HG03457 (cell line): ENCODE data around the gene KLHL35.
"Not testable (repeated sequence)": the region's sequence is repeated elsewhere in the genome, so short reads cannot be mapped to it uniquely, and the experiment has no call there.

Experiments used
- ATAC-seq: cut with Tn5 transposase; IDR thresholded peaks from one replicate; pipeline ENCODE4 v1.9.1; 2021; ENCODE audit warnings: moderate number of reproducible peaks; ENCODE audit not compliant: unreplicated experiment

The KLHL35 gene

GRCh38 chr11:75426720-75427086, 6.3 kb downstream of the KLHL35 start:
- ATAC-seq, result no peak

GRCh38 chr11:75425422-75425821, 7.6 kb downstream of the KLHL35 start:
- no peak for ATAC-seq

- no peak for ATAC-seq
Measured at GRCh38 chr11:75424396-75424795, 8.6 kb downstream of the KLHL35 start.

GRCh38 chr11:75423721-75424120, 9.3 kb downstream of the KLHL35 start:
- no peak for ATAC-seq

- ATAC-seq, result no peak
Measured at GRCh38 chr11:75422248-75423231, 10.5 kb downstream of the KLHL35 start.

GRCh38 chr11:75421902-75422247, 11.1 kb downstream of the KLHL35 start:
- ATAC-seq, result no peak

GRCh38 chr11:75421035-75421602, 11.9 kb downstream of the KLHL35 start:
- no peak for ATAC-seq

GRCh38 chr11:75420224-75421034, 12.6 kb downstream of the KLHL35 start:
- no peak for ATAC-seq

GRCh38 chr11:75413864-75414263, 19.1 kb downstream of the KLHL35 start:
- no peak for ATAC-seq

GRCh38 chr11:75413146-75413545, 19.9 kb downstream of the KLHL35 start:
- ATAC-seq, result not testable (repeated sequence)

- not testable (repeated sequence) for ATAC-seq
Measured at GRCh38 chr11:75409971-75410370, 23.0 kb downstream of the KLHL35 start.

- no peak for ATAC-seq
Measured at GRCh38 chr11:75408957-75409219, 24.1 kb downstream of the KLHL35 start.

GRCh38 chr11:75406338-75406777, 26.6 kb downstream of the KLHL35 start:
- no peak for ATAC-seq

- no peak for ATAC-seq
Measured at GRCh38 chr11:75403983-75404658, 28.9 kb downstream of the KLHL35 start.

GRCh38 chr11:75403037-75403436, 30.0 kb downstream of the KLHL35 start:
- ATAC-seq, result no peak

- ATAC-seq, result no peak
Measured at GRCh38 chr11:75402002-75402773, 30.8 kb downstream of the KLHL35 start.

- no peak for ATAC-seq
Measured at GRCh38 chr11:75400146-75400865, 32.7 kb downstream of the KLHL35 start.

- ATAC-seq, result peak; percentile 73
Measured at GRCh38 chr11:75399344-75400145, 33.5 kb downstream of the KLHL35 start, which contains the start of gene RPS3. RPS3 (plus strand) TSS chr11:75399518; CDS start chr11:75399548, 30 bp downstream.

GRCh38 chr11:75398906-75399305, 34.1 kb downstream of the KLHL35 start:
- ATAC-seq, result no peak
